H9 (cell line): Measurements from ENCODE around the gene HIPK1. TPM values are rescaled to one million over a fixed set of nuclear protein-coding genes. Genes with fewer than 3 reads are reported as not detected.

Experiments used
- DNase-seq: peaks from one replicate; pipeline ENCODE4 v3.0.0-alpha.2; 2017
- H2AFZ ChIP-seq: one replicate; pipeline ENCODE4 v1.6.1; 2013; ENCODE audit warnings: mild to moderate bottlenecking, low read length, control low read depth, moderate library complexity
- H2AK5ac ChIP-seq: 2 replicates; pipeline ENCODE4 v1.6.1; 2013; ENCODE audit warnings: low read length, control low read depth, mixed read lengths; ENCODE audit not compliant: insufficient read length
- H2BK120ac ChIP-seq: one replicate; pipeline ENCODE4 v1.6.1; 2013; ENCODE audit warnings: low read depth, mild to moderate bottlenecking, low read length, control low read depth, inconsistent platforms; ENCODE audit not compliant: poor library complexity, severe bottlenecking
- H2BK12ac ChIP-seq: 2 replicates; pipeline ENCODE4 v1.6.1; 2013; ENCODE audit warnings: low read length, control low read depth, mixed read lengths, low read depth; ENCODE audit not compliant: insufficient read length
- H2BK15ac ChIP-seq: 2 replicates; pipeline ENCODE4 v1.6.1; 2013; ENCODE audit warnings: low read depth, low read length, control low read depth
- H2BK20ac ChIP-seq: one replicate; pipeline ENCODE4 v1.6.1; 2013; ENCODE audit warnings: low read depth, mild to moderate bottlenecking, low read length, control low read depth, inconsistent platforms; ENCODE audit not compliant: poor library complexity, severe bottlenecking
- H2BK5ac ChIP-seq: 2 replicates; pipeline ENCODE4 v1.6.1; 2013; ENCODE audit warnings: low read length, control low read depth, mixed read lengths; ENCODE audit not compliant: insufficient read length
- H3K14ac ChIP-seq: 2 replicates; pipeline ENCODE4 v1.6.1; 2013; ENCODE audit warnings: low read length, control low read depth; ENCODE audit not compliant: insufficient read depth
- H3K18ac ChIP-seq: 2 replicates; pipeline ENCODE4 v1.6.1; 2013; ENCODE audit warnings: low read depth, mild to moderate bottlenecking, mixed read lengths, low read length, control low read depth; ENCODE audit not compliant: insufficient read length
- H3K23ac ChIP-seq: 2 replicates; pipeline ENCODE4 v1.6.1; 2013; ENCODE audit warnings: low read length, control low read depth, mixed read lengths, low read depth; ENCODE audit not compliant: insufficient read length
- H3K23me2 ChIP-seq: 2 replicates; pipeline ENCODE4 v1.6.1; 2013; ENCODE audit warnings: low read depth, mild to moderate bottlenecking, mixed read lengths, low read length, control low read depth; ENCODE audit not compliant: insufficient read length, poor library complexity, severe bottlenecking
- H3K27ac ChIP-seq: 2 replicates; pipeline ENCODE4 v1.5.1; 2013; ENCODE audit warnings: low read length, control low read depth, mixed read lengths, low read depth; ENCODE audit not compliant: insufficient read length
- H3K27me3 ChIP-seq: 2 replicates; pipeline ENCODE4 v1.6.1; 2013; ENCODE audit warnings: low read length, control low read depth, inconsistent platforms; ENCODE audit not compliant: insufficient read depth
- H3K4ac ChIP-seq: 2 replicates; pipeline ENCODE4 v1.6.1; 2013; ENCODE audit warnings: low read depth, mild to moderate bottlenecking, control low read depth, inconsistent platforms, low read length, moderate library complexity
- H3K4me1 ChIP-seq: 2 replicates; pipeline ENCODE4 v1.6.1; 2013; ENCODE audit warnings: low read length, control low read depth, inconsistent platforms; ENCODE audit not compliant: insufficient read depth
- H3K4me2 ChIP-seq: 2 replicates; pipeline ENCODE4 v1.6.1; 2013; ENCODE audit warnings: low read length, control low read depth, mixed read lengths; ENCODE audit not compliant: insufficient read length, insufficient read depth
- H3K56ac ChIP-seq: 2 replicates; pipeline ENCODE4 v1.6.1; 2013; ENCODE audit warnings: low read depth, mild to moderate bottlenecking, mixed read lengths, low read length, control low read depth; ENCODE audit not compliant: insufficient read length
- H3K79me1 ChIP-seq: 2 replicates; pipeline ENCODE4 v1.6.1; 2013; ENCODE audit warnings: low read depth, mild to moderate bottlenecking, moderate library complexity, low read length, control low read depth, inconsistent platforms; ENCODE audit not compliant: insufficient read depth, poor library complexity, severe bottlenecking
- H3K79me2 ChIP-seq: 2 replicates; pipeline ENCODE4 v1.6.1; 2013; ENCODE audit warnings: low read length, control low read depth, inconsistent platforms; ENCODE audit not compliant: insufficient read depth
- H3K9ac ChIP-seq: 2 replicates; pipeline ENCODE4 v1.6.1; 2013; ENCODE audit warnings: low read length, control low read depth, mixed read lengths; ENCODE audit not compliant: insufficient read length; ENCODE audit errors: extremely low read depth
- H3K9me3 ChIP-seq: one replicate; pipeline ENCODE4 v1.6.1; 2013; ENCODE audit warnings: low read depth, low read length, inconsistent platforms; ENCODE audit not compliant: control insufficient read depth
- H3T11ph ChIP-seq: one replicate; pipeline ENCODE4 v1.6.1; 2013; ENCODE audit warnings: mild to moderate bottlenecking, low read length, control low read depth, inconsistent platforms
- H4K20me1 ChIP-seq: one replicate; pipeline ENCODE4 v1.6.1; 2013; ENCODE audit not compliant: control insufficient read depth, insufficient read length, insufficient read depth
- H4K5ac ChIP-seq: 2 replicates; pipeline ENCODE4 v1.6.1; 2013; ENCODE audit warnings: low read depth, mild to moderate bottlenecking, mixed read lengths, low read length, control low read depth; ENCODE audit not compliant: insufficient read length
- H4K8ac ChIP-seq: replicated peaks from 2 replicates; pipeline ENCODE4 v1.6.1; 2013; ENCODE audit warnings: low read length, control low read depth, mixed read lengths, low read depth; ENCODE audit not compliant: insufficient read length
- H4K91ac ChIP-seq: 2 replicates; pipeline ENCODE4 v1.6.1; 2013; ENCODE audit warnings: low read depth, mild to moderate bottlenecking, moderate library complexity, mixed read lengths, low read length, control low read depth; ENCODE audit not compliant: insufficient read length
- H3K27ac Mint-ChIP-seq, 3 experiments: 2 replicates in 2 of 3; 3 replicates in 1 of 3; pipeline ENCODE4 v1.8.0; 2020 to 2021; ENCODE audit warnings: mixed read lengths in 3 of 3, mild to moderate bottlenecking in 1 of 3, moderate library complexity in 1 of 3
- H3K27me3 Mint-ChIP-seq: 2 replicates; pipeline ENCODE4 v1.8.0; 2021; ENCODE audit warnings: low read depth, mild to moderate bottlenecking, moderate library complexity, mixed read lengths
- H3K36me3 Mint-ChIP-seq, 3 experiments: 2 replicates in 2 of 3; 3 replicates in 1 of 3; pipeline ENCODE4 v1.8.0; 2020 to 2021; ENCODE audit warnings: low read depth in 3 of 3, mixed read lengths in 3 of 3; ENCODE audit not compliant: insufficient read depth in 1 of 3
- H3K4me1 Mint-ChIP-seq, 2 experiments: 2 replicates each; pipeline ENCODE4 v1.8.0; 2020; ENCODE audit warnings: mixed read lengths in 2 of 2
- H3K4me3 Mint-ChIP-seq, 2 experiments: 2 replicates in 1 of 2; 3 replicates in 1 of 2; pipeline ENCODE4 v1.8.0; 2020 to 2021; ENCODE audit warnings: mild to moderate bottlenecking in 2 of 2, mixed read lengths in 2 of 2, moderate library complexity in 1 of 2
- H3K9me3 Mint-ChIP-seq, 2 experiments: 2 replicates in 1 of 2; 3 replicates in 1 of 2; pipeline ENCODE4 v1.8.0; 2020; ENCODE audit warnings: mild to moderate bottlenecking in 2 of 2, mixed read lengths in 2 of 2, moderate library complexity in 1 of 2
- CTCF ChIP-seq: fragments of 200-600 bp; sonication (generic); conservative IDR thresholded peaks from 3 replicates; pipeline ENCODE4 v1.8.0; 2021; ENCODE audit warnings: antibody characterized with exemption, mild to moderate bottlenecking
- WGBS: extraction: QIAGEN DNeasy Blood & Tissue Kit; methylation state at CpG from one replicate; pipeline ENCODE4 v1.1.7; 2013; ENCODE audit warnings: missing lambda C conversion rate, low lambda C conversion rate, mixed read lengths; ENCODE audit not compliant: insufficient read length; ENCODE audit errors: extremely low coverage; 5-methylcytosine and 5-hydroxymethylcytosine counted together
- total RNA-seq: library from RNA; stranded (reverse); gene quantifications from 2 replicates; pipeline ENCODE4 v1.2.1, GENCODE V29; 2021

The HIPK1 gene
- total RNA-seq, 1 experiment from 2014 or later, result 65.7 TPM

- Histone ChIP-seq H2BK20ac (no peak overlapping the region), H2AK5ac (no peak overlapping the region), H4K20me1 (no peaks in the 10 kb centered on the region), H3K18ac (no peak overlapping the region), H4K5ac (no peak overlapping the region), H3K9ac (no peak overlapping the region), H3K4ac (no peak overlapping the region), H3K4me2 (no peak overlapping the region), H3T11ph (no peak overlapping the region), H3K23ac (no peak overlapping the region), H2BK120ac (no peak overlapping the region), H4K8ac (no peak overlapping the region), H3K79me2 (no peaks in the 10 kb centered on the region), H2BK5ac (no peak overlapping the region), H3K79me1 (no peaks in the 10 kb centered on the region), H2BK12ac (no peak overlapping the region), H3K56ac (no peak overlapping the region), H3K4me1 (no peaks in the 10 kb centered on the region), H3K9me3 (no peaks in the 10 kb centered on the region), H2AFZ (no peak overlapping the region), H3K14ac (no peak overlapping the region), H3K27me3 (no peaks in the 10 kb centered on the region), H3K27ac (no peak overlapping the region), H3K23me2 (no peaks in the 10 kb centered on the region), H4K91ac (no peak overlapping the region), H2BK15ac (no peak overlapping the region)
- TF ChIP-seq CTCF, result no peak
- no peaks in the 10 kb centered on the region for H3K4me1 Mint-ChIP-seq
- no CpG with 5 or more reads among the region's 6 CpGs for WGBS
- no peak overlapping the region for H3K4me3 Mint-ChIP-seq
- peaks cover 2 to 26% (median 20%) of the 10 kb centered on the region in 3 experiments; a peak in 4 of 7 replicates for H3K36me3 Mint-ChIP-seq
- no peaks in the 10 kb centered on the region for H3K27me3 Mint-ChIP-seq
- DNase-seq, result no peak
- H3K9me3 Mint-ChIP-seq, result no peaks in the 10 kb centered on the region
- H3K27ac Mint-ChIP-seq, result no peak overlapping the region; a peak in 1 of 7 replicates
Observed at GRCh38 chr1:113895098-113895497, 34.0 kb upstream of the HIPK1 start.
